ENCODE measurements around the gene CCDC154.

GRCh38 chr16:1430759-1431496 lies 13.4 kb downstream of the CCDC154 start, which contains the start of gene PERCC1:
- TF ChIP-seq GATA2 (IDR thresholded peaks at IDR 0.05; ENCODE audit: low read depth, low read length) = peak; percentile 75
- no peak for TF ChIP-seq GATA3 (IDR thresholded peaks at IDR 0.05; ENCODE audit: low read depth, low read length)

All from SH-SY5Y (cell line).